Stimulated activated CD8-positive, alpha-beta memory T cell treated with anti-CD3 and anti-CD28 coated beads, Interleukin-4, amount 100 ng/mL, for 4 hours (primary cell): ENCODE results near the gene DDX39A.
A peak's percentile ranks its signal among the peaks of the same experiment; 100 is the strongest.
"Not testable (repeated sequence)": the region's sequence is repeated elsewhere in the genome, so short reads cannot be mapped to it uniquely, and the experiment has no call there.

Experiments used
- DNase-seq, 2 donors: peaks; one replicate each; pipeline ENCODE4 v3.0.0-alpha.2; 2020; ENCODE audit warnings: low read depth in 2 of 2, low spot score in 1 of 2

DDX39A gene

GRCh38 chr19:14367016-14367415 is 52.1 kb downstream of the DDX39A start:
- DNase-seq: no peak

GRCh38 chr19:14366529-14366928 is 52.6 kb downstream of the DDX39A start:
- peak; percentile 70 to 78 for DNase-seq

GRCh38 chr19:14364098-14364443 is 55.1 kb downstream of the DDX39A start:
- not testable (repeated sequence) for DNase-seq

GRCh38 chr19:14363183-14364097 is 55.7 kb downstream of the DDX39A start:
- no peak for DNase-seq

GRCh38 chr19:14361824-14362223 is 57.3 kb downstream of the DDX39A start:
- no peak for DNase-seq
